Activated T-cell treated with anti-CD3 and anti-CD28 coated beads, Interleukin-2, amount 50 U/mL, for 48 hours (primary cell): ENCODE results near the gene SLC7A8.

ENCODE experiments used
- DNase-seq, 2 experiments: peaks; one replicate each; pipeline ENCODE4 v3.0.0-alpha.2; 2020

SLC7A8 gene

GRCh38 chr14:23093104-23093503 is 90.4 kb downstream of the SLC7A8 start:
- DNase-seq: no peak

- DNase-seq: no peak
Observed at GRCh38 chr14:23091294-23092225, 91.9 kb downstream of the SLC7A8 start.

- DNase-seq: no peak
Observed at GRCh38 chr14:23090254-23090636, 93.2 kb downstream of the SLC7A8 start.

GRCh38 chr14:23089498-23090253 is 93.8 kb downstream of the SLC7A8 start:
- no peak for DNase-seq

GRCh38 chr14:23086565-23086964 is 96.9 kb downstream of the SLC7A8 start:
- DNase-seq: no peak

GRCh38 chr14:23085458-23085857 is 98.0 kb downstream of the SLC7A8 start:
- DNase-seq: no peak

- no peak for DNase-seq
Observed at GRCh38 chr14:23080474-23080873, 103.0 kb downstream of the SLC7A8 start.

- no peak for DNase-seq
Observed at GRCh38 chr14:23079716-23080115, 103.7 kb downstream of the SLC7A8 start.

- DNase-seq: no peak
Observed at GRCh38 chr14:23078692-23079116, 104.8 kb downstream of the SLC7A8 start.

GRCh38 chr14:23077962-23078361 is 105.5 kb downstream of the SLC7A8 start:
- no peak for DNase-seq

- no peak for DNase-seq
Observed at GRCh38 chr14:23076785-23077408, 106.6 kb downstream of the SLC7A8 start.
